ENCODE data around the gene CACNA2D3. TPM values are rescaled to one million over a fixed set of nuclear protein-coding genes. Genes with fewer than 3 reads are reported as not detected.

The CACNA2D3 gene
- total and polyA plus RNA-seq, 2 experiments from 2014 or later, result 1.1 to 2.5 TPM

DNA sequence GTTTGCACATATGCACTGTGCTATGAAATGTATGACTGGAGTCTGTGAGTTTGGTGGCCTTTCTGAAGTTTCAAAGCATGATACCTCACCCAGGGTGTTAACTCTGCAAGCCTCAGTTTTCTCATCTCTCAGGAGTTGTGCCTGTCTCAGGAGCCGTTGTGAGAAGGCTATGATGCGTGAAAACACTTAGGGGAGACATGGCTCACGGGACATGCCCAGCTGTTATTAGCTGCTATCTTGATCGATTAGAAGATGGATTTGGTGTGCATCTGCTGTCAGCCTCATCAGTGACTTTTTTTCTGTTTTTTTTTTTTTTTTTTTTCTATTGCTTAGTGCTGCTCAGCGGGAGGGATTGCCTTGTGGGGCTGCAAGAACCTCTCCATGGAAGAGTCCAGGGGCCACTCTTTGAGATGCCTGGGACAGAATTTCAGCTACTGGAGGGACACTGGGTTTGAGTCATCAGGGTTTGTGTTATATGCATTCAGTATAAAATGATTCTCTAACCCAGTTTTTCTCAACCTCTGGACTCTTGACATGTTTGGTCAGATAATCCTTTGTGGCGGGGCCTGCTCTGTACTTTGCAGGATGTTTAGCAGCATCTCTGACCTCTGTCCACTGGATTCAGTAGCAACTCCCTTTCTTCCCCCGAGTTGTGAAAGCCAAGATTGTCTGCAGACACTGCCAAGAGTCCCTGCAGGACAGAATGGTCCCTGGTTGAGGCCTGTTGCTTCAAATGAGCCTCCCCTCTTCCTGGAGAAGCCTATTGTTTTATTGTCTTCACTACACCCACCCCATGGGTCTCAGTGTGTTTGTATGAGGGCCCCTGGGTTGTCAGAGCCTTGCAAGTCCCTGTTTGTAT lies 181.4 kb downstream of the CACNA2D3 start:
- no peaks in the 10 kb centered on the region for H3K79me2 ChIP-seq
- no peak overlapping the region for H2AFZ ChIP-seq
- peaks cover 4% of the 10 kb centered on the region for H3K27me3 ChIP-seq
- peaks cover 5% of the 10 kb centered on the region for H3K4me1 ChIP-seq (ENCODE audit: insufficient read depth)
- no peak for DNase-seq (ENCODE audit: low spot score)
- WGBS (ENCODE audit: low lambda C conversion rate, missing lambda C conversion rate), result 78% methylated on average over 7 of the region's 7 CpGs
- H3K9me2 ChIP-seq (replicated peaks; ENCODE audit: insufficient read depth), result no peaks in the 10 kb centered on the region
- no peaks in the 10 kb centered on the region for H3K9me3 ChIP-seq (ENCODE audit: low read depth)
- H3K4me2 ChIP-seq, result no peak overlapping the region
- no peaks in the 10 kb centered on the region for H3K36me3 ChIP-seq (replicated peaks; ENCODE audit: insufficient read depth, low read depth)
- TF ChIP-seq, protein P1, sequence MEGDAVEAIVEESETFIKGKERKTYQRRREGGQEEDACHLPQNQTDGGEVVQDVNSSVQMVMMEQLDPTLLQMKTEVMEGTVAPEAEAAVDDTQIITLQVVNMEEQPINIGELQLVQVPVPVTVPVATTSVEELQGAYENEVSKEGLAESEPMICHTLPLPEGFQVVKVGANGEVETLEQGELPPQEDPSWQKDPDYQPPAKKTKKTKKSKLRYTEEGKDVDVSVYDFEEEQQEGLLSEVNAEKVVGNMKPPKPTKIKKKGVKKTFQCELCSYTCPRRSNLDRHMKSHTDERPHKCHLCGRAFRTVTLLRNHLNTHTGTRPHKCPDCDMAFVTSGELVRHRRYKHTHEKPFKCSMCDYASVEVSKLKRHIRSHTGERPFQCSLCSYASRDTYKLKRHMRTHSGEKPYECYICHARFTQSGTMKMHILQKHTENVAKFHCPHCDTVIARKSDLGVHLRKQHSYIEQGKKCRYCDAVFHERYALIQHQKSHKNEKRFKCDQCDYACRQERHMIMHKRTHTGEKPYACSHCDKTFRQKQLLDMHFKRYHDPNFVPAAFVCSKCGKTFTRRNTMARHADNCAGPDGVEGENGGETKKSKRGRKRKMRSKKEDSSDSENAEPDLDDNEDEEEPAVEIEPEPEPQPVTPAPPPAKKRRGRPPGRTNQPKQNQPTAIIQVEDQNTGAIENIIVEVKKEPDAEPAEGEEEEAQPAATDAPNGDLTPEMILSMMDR (IDR thresholded peaks at IDR 0.05; ENCODE audit: poor library complexity), result no peak
- TF ChIP-seq EZH2 (IDR thresholded peaks at IDR 0.05; ENCODE audit: borderline replicate concordance) (no peak), EZH2phosphoT487 (IDR thresholded peaks at IDR 0.05; ENCODE audit: low read depth, severe bottlenecking, unreplicated experiment) (no peak)
- no peaks in the 10 kb centered on the region for H4K20me1 ChIP-seq (ENCODE audit: insufficient read depth, poor library complexity, severe bottlenecking)
- no peak overlapping the region for H3K27ac ChIP-seq
- H3K4me3 ChIP-seq, result no peak overlapping the region

DNA sequence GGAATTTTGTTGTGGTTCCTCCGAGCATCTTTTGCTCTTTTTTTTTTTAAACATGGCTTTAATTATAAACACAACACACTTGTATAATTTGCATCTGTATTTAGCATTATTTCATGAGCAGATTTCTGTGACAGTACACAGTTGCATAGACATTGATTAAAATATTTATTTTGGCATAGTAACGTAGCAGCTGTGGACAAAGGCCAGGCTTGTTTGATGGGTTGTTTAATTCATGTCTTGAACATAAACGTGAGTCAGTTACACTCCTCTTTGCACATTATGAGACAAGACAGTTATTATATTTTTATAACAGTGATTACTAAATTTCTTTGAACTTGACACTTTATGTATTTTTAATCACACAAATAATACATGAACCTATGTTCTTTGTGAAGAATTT lies 182.5 kb downstream of the CACNA2D3 start:
- Histone ChIP-seq H3K9me3 (ENCODE audit: low read depth) (no peaks in the 10 kb centered on the region), H3K79me2 (no peaks in the 10 kb centered on the region), H4K20me1 (ENCODE audit: insufficient read depth, poor library complexity, severe bottlenecking) (no peaks in the 10 kb centered on the region), H3K9me2 (replicated peaks; ENCODE audit: insufficient read depth) (no peaks in the 10 kb centered on the region), H3K4me1 (ENCODE audit: insufficient read depth) (peaks cover 5% of the 10 kb centered on the region), H2AFZ (no peak overlapping the region), H3K27ac (no peak overlapping the region), H3K4me3 (no peak overlapping the region), H3K27me3 (peaks cover 12% of the 10 kb centered on the region), H3K36me3 (replicated peaks; ENCODE audit: insufficient read depth, low read depth) (no peaks in the 10 kb centered on the region), H3K4me2 (no peak overlapping the region)
- 57% methylated on average over 3 of the region's 3 CpGs for WGBS (ENCODE audit: low lambda C conversion rate, missing lambda C conversion rate)
- TF ChIP-seq, protein P1 (IDR thresholded peaks at IDR 0.05; ENCODE audit: poor library complexity), result no peak
- TF ChIP-seq EZH2phosphoT487 (IDR thresholded peaks at IDR 0.05; ENCODE audit: low read depth, severe bottlenecking, unreplicated experiment), result no peak
- TF ChIP-seq EZH2 (IDR thresholded peaks at IDR 0.05; ENCODE audit: borderline replicate concordance), result no peak
- DNase-seq (ENCODE audit: low spot score), result no peak

DNA sequence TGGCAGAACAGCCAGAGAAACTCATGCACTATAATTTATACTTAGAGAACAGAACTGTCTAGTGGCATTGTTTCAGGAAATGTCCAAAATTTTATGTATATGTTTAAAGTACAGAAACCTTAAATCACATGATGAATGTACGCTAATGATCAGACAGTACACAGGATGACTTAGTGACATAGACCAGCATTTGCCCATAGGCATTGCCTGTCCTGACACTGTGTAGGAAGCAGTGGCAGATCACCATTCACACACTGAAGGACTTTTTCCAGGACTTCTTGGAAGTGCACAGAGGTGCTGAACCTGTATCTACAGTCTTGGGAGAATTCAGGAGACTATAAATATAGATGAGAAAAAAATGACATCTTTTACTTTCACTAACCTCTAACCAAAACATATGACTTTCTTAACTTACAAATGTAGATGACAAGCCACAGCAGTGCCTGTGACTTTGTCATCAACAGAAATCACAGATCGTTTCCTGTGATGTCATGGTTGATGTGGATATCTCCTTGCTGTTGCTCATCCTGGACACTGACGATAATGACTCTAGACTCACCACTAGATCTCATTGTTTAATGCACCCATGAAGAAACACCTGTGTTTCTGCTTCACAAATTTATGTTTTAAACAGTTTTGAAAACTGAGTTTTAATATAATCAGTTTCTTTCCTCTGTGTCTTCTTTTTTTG lies 183.2 kb downstream of the CACNA2D3 start:
- TF ChIP-seq EZH2phosphoT487 (IDR thresholded peaks at IDR 0.05; ENCODE audit: low read depth, severe bottlenecking, unreplicated experiment) (no peak), EZH2 (IDR thresholded peaks at IDR 0.05; ENCODE audit: borderline replicate concordance) (no peak)
- TF ChIP-seq, protein P1 (IDR thresholded peaks at IDR 0.05; ENCODE audit: poor library complexity), result no peak
- H3K79me2 ChIP-seq, result no peaks in the 10 kb centered on the region
- no peak overlapping the region for H3K4me2 ChIP-seq
- no peaks in the 10 kb centered on the region for H3K9me2 ChIP-seq (replicated peaks; ENCODE audit: insufficient read depth)
- H4K20me1 ChIP-seq (ENCODE audit: insufficient read depth, poor library complexity, severe bottlenecking), result no peaks in the 10 kb centered on the region
- peaks cover 5% of the 10 kb centered on the region for H3K4me1 ChIP-seq (ENCODE audit: insufficient read depth)
- H3K4me3 ChIP-seq, result no peak overlapping the region
- DNase-seq (ENCODE audit: low spot score), result no peak
- H3K36me3 ChIP-seq (replicated peaks; ENCODE audit: insufficient read depth, low read depth), result no peaks in the 10 kb centered on the region
- H2AFZ ChIP-seq, result no peak overlapping the region
- 57% methylated on average over 3 of the region's 3 CpGs for WGBS (ENCODE audit: low lambda C conversion rate, missing lambda C conversion rate)
- no peaks in the 10 kb centered on the region for H3K9me3 ChIP-seq (ENCODE audit: low read depth)
- no peak overlapping the region for H3K27ac ChIP-seq
- H3K27me3 ChIP-seq, result peaks cover 12% of the 10 kb centered on the region

Measured in hepatocyte (in vitro differentiated cells).